ENCODE measurements around the gene MYH9.
"Not testable (repeated sequence)": the region's sequence is repeated elsewhere in the genome, so short reads cannot be mapped to it uniquely, and the experiment has no call there.

GRCh38 chr22:36389122-36389521 is 1.4 kb upstream of the MYH9 start:
- TF ChIP-seq, protein P1, sequence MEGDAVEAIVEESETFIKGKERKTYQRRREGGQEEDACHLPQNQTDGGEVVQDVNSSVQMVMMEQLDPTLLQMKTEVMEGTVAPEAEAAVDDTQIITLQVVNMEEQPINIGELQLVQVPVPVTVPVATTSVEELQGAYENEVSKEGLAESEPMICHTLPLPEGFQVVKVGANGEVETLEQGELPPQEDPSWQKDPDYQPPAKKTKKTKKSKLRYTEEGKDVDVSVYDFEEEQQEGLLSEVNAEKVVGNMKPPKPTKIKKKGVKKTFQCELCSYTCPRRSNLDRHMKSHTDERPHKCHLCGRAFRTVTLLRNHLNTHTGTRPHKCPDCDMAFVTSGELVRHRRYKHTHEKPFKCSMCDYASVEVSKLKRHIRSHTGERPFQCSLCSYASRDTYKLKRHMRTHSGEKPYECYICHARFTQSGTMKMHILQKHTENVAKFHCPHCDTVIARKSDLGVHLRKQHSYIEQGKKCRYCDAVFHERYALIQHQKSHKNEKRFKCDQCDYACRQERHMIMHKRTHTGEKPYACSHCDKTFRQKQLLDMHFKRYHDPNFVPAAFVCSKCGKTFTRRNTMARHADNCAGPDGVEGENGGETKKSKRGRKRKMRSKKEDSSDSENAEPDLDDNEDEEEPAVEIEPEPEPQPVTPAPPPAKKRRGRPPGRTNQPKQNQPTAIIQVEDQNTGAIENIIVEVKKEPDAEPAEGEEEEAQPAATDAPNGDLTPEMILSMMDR (IDR thresholded peaks at IDR 0.05): not testable (repeated sequence)
- TF ChIP-seq POLR2A (IDR thresholded peaks at IDR 0.05): not testable (repeated sequence)
